G401.6 (cell line): ENCODE data around the gene TMOD3.
"Not testable (repeated sequence)": the region's sequence is repeated elsewhere in the genome, so short reads cannot be mapped to it uniquely, and the experiment has no call there.

Source experiments
- FAIRE-seq: peaks from 2 replicates; lab custom pipeline; 2012; peaks lifted over from hg19 to GRCh38; lab: Jason Lieb, UNC

Gene TMOD3

DNA sequence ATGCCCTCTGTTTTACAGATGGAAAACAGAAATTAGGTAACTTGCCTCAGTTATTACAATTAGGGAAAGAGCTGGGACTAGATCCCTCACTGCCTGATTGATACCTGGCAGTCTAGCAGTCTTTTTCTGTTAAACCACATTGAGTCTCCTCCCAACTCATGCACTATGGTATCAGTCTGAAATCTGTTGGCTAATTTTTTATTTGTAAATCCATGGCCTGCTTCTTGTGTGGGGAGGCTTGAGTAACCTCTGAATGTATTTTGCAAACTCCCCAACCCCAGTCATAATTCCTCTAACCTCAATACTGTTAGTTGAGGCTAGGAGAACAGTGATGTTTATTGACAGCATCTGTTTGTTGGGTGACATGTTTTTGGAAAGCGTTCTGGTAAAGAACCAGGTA is 35.9 kb downstream of the TMOD3 start:
- FAIRE-seq = no peak

DNA sequence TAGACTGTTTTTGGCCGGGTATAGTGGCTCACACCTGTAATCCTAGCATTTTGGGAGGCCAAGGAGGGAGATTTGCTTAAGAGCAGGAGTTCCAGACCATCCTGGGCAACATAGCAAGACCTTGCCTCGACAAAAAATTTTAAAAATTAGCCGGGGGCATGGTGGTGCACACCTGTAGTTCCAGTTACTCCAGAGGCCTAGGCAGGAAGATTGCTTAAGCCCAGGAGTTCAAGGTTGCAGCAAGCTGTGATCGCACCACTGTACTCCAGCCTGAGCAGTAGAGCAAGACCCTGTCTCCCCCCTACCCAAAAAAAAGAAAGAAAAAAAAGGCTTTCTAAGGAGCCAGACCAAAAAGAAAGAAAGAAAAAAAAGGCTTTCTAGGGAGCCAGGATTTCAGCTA is 36.7 kb downstream of the TMOD3 start:
- no peak for FAIRE-seq

DNA sequence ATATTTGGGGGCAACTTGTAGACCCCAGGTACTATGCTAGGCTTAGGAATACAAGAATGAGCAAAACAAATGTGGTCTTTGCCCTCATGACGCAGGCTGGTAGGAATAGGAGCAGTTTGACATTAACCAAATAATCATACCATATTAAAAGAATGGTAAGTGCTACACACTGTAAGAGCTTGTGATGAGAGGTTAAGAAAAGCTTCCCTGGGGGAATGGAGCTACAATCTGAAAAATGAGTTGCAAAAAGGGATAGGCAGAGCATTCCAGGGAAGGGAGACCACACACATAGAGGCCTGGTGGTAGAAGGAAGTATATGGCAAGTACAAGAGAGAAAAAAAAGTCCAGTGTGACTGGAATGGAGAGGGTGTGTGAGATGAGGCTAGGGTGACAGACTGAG is 37.3 kb downstream of the TMOD3 start:
- no peak for FAIRE-seq

DNA sequence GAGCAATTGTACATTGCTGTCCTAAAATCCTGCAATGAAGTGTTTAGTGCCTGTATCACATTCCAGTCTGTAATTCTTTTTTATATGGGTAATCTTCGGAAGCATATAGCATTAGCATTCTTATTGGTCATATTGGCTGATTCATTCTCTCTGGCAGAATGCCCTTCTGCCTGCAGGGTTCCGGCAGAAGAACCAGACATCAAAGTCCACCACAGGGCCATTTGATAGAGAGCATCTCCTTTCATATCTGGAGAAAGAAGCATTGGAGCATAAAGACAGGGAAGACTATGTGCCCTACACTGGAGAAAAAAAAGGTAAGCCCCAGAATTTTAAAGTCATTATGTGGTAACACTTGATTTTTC is 39.6 kb downstream of the TMOD3 start:
- no peak for FAIRE-seq

DNA sequence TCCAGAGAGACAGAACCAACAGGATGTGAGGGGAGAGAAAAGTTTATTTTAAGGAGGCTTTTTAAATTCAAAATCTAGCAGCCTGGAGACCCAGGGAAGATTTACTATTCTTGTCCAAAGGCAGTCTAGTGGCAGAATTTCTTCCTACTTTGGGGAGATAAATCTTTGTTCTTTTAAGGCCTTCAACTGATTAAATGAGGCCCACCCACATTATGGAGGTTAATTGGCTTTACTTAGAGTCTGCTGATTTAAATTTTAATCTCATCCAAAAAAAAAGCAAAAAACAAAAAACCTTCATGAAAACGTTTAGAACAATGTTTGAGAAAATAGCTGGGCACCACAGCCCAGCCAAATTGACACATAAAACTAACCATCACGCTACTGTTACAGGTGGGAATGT is 41.3 kb downstream of the TMOD3 start:
- FAIRE-seq = no peak

DNA sequence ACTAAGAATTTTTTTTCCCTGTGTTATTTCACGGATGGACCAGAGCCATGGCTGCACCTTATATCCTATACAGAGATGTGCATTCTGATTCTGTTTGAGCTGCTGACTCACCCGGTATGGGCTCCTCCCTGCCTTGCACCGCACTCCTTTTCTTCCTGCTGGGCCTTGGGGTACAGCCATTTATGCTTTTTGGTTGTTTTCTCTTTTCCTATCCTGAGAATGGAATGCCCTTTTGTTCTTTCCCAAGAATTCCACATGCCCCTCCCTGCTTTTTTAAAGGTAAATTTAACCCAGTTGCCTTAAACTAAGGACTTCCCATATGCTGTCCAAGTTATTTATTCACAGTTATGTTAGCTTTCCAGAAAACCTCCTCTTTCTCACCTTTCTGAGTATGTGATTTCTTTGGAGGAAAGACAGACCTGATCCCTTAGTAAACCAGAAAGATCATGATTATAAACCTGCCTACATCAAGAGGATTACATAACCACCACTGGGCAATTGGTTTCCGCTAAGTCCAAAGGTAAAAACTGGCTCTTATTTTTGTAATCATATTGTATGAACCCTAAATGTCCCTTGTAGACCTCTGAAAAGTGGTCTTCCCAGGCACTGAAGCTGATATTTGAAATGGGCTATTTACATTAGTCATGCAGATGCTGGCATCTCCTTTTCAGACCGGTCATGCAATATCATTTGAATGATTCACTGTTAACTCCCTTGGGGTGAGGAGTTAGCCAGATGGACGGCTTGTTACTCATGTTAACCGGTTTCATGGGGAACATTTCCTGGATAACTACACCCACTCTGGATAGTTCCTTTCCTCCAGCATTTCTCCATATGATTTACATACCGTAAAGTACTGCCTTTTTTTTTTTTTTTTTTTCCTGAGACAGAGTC is 45.5 kb downstream of the TMOD3 start:
- FAIRE-seq = no peak

DNA sequence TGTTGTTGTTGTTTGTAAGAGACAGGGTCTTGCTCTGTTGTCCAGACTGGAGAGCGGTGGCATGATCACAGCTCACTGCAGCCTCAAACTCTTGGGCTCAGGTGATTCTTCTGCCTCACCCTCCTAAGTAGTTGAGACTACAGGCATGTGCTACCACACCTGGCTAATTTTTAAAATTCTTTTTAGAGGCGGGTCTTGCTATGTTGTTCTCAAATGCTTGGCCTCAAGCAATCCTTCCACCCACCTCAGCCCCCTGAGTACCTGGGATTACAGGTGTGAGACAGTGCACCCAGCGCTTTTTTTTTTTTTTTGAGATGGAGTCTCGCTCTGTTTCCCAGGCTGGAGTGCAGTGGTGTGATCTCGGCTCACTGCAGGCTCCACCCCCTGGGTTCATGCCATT is 46.7 kb downstream of the TMOD3 start:
- no peak for FAIRE-seq

DNA sequence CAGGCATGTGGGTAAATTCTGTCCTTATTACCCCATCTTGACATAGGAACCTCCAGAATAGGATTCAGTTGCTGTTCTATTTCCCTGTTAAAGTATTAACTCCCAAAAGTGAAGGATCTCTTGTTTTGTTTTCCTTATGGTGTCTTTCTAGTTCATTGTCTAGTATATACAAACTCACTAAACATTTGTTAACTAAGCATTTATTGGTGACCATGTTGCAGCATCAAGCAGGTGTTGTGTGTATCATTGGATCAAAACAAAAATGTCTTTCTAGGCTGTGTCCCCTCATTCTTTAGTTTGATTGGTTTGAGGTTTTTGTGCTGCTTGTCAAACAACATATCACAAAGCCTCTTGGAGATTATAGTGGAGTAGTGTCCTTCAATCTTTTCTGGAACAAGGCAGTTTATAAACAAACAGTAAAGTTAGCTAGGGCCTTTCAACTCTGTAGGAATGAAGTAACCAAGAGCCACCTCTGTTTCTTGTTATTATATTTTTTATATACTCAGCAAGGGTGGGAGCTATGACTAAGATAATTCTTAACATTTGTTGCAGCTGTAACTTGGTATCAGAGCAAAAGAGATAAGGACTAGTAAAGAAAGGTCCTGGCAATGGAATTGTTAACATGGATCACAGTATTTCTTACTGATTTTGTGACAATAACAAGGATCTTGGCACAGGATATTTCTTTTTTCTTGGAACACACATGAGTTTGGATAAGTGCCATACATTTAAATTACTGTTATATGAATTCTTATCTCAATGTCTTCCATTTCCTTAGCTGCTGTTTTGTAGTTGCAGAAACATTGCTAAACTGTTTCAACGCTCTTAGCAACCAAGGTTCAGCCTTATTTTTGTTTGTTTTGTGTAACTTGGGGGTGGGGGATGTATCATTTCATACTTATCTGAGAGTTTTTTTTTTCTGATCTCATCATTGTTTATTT is 49.3 kb downstream of the TMOD3 start:
- no peak for FAIRE-seq

DNA sequence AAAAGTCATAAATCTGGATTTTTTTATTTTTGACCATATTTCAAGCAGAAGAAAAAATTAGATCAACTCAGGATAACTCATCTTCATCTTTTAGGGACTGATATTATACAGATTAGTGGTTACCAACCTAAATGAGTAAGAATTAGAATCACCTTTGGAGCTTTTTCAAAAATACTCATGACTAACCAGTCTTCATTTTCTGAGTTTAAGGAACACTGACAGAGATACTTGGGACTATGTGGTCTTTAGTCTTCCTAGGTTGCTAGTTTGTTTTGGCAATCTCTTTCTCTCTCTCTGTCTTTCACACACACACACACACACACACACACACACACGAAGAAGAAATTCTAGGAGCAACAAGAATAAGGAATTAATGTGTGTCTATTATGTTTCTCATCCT is 50.1 kb downstream of the TMOD3 start:
- no peak for FAIRE-seq

DNA sequence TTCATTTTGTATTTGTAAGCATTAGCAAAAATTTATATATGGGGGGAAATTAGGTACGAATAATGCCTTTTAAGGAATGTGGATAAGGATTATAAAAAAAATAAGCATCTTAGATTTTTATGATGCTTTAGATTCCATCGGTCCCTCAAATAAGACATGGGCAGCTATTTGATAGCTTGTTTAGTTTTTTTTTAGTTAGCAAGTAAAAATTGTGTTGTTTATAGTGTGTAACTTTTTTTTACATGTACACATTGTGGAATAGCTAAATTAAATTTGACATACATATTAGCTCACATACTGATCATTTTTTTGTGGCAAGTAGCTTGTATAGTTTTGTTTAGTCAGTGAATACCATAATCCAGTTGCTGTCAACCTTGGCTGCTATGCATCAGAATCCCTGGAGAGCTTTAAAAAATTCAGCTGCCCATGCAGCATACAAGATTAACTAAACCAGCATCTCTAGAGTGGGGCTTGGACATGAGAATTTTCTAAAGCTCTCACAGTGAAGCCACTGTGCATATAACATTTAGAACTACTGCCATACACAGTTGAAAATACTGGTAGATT is 53.9 kb downstream of the TMOD3 start:
- FAIRE-seq = no peak

DNA sequence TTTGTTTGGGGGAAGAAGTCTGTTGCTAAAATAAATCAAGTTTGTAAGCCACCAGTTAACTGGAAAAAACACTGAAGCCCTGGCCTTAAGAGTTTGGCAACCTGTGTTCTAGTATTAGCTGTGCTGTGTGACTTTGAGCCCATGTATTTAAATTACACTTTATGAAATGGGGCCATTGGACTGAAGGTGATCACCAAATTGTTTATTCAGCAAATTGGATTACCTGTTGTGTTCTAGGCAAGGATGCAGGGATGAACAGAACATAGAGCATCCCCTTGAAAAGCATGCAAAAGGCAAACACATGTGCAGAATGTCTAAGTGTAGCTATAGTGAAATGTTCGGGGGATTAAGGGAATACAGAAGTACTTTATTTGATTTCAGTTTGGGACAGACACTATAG is 54.6 kb downstream of the TMOD3 start:
- no peak for FAIRE-seq

DNA sequence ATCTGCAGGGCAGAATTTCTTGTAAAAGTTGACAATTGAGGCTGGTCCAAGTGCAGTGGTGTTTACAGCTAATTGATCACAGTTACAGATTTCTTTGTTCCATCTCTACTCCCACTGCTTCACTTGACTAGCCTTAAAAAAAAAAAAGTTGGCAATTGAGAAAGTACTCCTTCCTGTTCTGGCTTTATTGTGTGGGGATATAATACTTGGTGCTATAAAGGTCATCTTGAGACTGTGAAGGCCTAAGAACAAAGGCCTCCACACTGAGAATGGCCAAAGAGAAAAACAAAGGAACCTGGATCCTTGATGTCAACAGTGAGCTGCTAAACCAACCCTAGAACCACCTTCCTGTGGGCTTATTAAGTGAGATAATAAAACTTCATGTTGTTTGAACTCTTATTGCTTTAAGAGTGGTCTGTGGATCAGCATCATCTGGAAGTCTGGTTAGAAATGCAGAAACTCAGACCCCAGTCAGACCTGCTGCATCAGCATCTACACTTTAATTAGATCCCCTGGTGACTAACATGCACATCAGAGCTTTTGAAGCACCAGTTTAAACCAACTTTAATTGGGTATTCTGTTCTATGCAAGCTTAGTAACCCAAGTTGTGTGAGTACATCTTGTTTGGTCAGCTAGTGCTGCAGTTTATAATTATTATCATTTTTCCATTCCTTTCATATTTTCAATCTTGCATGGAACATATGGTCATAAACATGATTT is 55.2 kb downstream of the TMOD3 start:
- no peak for FAIRE-seq

DNA sequence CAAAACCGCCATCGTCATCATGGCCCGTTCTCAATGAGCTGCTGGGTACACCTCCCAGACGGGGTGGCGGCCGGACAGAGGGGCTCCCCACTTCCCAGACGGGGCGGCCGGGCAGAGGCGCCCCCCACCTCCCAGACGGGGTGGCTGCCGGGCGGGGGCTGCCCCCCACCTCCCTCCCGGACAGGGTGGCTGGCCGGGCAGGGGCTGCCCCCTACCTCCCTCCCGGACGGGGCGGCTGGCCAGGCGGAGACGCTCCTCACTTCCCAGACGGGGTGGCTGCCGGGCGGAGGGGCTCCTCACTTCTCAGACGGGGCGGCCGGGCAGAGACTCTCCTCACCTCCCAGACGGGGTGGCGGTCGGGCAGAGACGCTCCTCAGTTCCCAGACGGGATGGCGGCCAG is 56.3 kb downstream of the TMOD3 start:
- FAIRE-seq = not testable (repeated sequence)

DNA sequence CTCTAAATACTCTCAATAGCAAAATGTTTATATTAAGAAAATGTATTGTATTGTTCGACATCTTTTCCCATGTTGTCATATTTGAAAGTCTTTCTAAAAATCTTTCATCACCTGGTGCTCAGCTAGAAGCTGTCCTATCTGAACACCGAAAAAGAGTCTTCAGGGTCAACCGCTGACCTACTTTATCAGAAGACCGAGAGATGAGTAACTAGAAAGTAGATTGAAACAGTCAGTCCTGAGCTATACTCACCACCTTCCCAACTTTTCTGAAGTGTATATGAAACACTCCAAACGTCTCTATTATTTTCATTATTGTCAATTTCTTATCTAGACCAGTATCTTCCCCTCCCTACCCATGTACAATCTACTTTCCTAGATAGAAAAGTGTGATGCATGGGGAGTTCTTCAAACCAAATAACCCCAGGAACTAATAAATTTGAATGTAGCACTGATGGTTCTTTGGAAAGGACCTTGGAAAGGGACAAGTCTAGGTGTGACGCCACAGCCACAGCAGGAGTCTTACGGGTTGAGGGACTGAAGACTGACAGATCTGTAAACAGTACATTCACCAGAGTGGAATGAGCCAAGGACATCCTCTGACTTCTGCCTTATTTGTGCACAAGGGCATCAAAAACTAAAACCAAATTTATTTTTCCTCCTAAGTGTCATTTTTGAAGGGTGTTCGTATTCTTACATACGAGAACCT is 58.6 kb downstream of the TMOD3 start:
- FAIRE-seq = no peak

DNA sequence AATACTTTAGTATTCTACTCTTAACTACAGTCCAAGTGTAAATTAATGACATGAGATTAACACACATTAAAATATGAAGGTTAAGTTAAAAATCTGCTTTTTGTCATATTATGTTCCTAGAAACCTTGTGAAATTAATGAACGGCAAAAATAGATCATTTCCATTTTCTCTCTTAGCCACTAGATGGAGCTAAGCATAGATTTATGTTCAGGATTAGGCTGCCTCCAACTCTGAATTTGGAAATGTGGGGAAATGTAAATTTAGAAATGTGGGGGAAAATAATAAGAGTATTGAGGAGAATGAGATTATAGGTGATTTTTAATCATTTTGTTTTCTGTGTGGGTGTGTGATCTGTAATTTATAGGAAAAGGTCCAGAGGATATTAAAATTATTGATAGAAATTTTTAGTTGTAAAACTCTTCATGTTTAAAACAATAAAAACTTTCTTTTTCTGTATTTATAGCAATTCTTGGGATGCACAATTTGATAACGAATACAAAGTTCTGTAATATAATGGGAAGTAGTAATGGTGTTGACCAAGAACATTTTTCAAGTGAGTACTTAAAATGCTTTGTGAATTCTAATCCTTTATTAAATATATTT is 59.2 kb downstream of the TMOD3 start:
- FAIRE-seq = peak; percentile 94

DNA sequence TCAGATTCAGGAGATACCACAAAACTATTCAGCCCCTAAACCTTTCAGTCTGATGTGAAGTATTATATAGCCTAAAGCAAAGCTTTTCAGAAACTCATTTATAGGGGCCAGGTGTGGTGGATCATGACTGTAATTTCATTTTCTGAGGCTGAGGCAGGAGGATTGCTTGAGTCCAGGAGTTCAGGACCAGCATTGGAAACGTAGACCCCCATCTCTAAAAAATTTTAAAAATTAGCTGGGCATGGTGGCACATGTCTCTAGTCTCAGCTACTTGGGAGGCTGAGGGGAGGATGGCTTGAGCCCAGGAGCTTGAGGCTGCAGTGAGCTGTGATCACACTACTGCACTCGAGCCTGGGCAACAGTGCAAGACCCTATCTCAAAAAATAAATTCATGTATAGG is 60.0 kb downstream of the TMOD3 start:
- no peak for FAIRE-seq

DNA sequence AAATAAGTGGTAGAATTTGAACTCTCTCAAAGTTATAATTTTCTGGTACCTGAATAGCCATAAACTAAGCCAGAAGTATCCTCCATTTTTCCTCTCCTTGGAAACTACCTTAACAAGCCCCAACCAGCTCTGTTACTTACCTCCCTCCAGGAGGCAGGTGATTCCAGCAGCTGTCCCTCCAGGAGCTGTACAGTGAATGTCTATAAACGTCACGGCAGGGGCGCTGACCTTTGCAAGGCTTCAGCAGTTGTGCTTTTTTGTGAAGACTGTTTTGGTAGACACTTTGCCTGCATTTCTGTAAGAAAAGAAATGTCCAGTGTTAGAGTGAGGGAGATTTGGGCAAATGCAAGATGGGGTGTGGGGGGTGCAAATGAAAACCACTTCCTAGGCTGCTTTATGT is 75.0 kb downstream of the TMOD3 start:
- FAIRE-seq = no peak

DNA sequence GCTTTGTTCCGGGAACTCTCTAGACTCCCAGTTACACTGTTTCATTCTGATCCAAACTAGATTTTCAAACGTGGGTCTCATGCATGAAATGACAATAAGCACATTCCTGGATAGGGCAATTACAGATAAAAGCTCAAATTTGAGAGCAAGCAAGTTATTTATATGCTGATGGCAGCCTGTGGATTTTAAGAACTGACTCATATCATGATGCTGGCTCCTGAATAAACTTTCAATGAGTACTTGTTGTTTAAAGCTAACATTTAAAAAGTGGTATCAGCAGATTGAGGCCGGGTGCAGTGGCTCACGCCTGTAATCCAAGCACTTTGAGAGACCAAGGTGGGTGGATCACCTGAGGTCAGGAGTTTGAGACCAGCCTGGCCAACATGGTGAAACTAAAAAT is 75.5 kb downstream of the TMOD3 start:
- no peak for FAIRE-seq

DNA sequence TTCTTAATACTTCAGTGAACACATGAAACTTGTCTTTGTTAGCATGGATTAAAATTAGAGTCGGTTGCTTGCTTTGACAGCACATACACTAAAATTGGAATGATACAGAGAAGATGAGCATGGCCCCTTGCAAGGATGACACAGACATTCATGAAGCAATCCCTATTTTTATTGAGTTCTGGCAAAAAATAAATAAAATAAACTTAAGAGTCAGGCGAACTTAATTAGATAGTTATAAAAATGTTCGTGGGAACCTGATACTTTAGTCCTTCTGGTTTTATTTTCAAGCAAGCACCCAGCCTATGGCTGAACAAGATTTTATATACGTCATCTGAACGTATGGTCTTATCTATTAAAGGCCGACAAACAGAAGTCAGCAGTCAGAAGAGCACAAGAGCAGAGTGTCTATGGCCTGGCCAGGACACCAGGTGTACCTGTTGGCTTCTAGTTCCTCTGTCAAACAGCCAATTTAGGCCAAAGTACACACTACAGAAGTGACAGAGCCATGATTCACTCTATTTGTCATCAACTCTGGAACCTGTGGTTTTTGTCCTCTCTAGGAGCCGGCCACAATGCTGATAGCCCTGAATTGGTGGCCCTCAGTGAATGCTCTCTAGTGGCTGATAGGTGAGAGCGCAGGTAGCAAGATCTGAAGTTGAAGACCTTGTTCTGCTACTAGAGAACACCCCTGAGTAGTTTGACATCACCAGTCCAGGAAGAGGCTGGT is 77.8 kb downstream of the TMOD3 start:
- FAIRE-seq = no peak

DNA sequence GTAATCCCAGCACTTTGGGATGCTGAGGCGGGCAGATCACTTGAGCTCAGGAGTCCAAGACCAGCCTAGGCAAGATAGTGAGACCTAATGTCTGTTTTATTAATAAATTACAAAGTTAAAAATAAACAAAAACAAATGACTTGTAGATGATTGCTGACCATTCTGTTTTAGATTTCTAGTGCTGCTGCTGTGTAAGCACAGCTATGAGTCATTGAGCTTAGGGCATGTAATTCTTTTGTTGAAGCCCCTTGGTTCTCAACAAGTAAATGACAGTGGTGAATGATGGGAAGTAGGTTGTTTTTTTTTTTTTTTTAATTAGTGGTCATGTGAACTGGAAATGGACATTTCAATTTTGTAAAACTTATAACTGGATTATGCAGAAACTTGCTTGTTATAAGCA is 78.9 kb downstream of the TMOD3 start:
- FAIRE-seq = no peak

DNA sequence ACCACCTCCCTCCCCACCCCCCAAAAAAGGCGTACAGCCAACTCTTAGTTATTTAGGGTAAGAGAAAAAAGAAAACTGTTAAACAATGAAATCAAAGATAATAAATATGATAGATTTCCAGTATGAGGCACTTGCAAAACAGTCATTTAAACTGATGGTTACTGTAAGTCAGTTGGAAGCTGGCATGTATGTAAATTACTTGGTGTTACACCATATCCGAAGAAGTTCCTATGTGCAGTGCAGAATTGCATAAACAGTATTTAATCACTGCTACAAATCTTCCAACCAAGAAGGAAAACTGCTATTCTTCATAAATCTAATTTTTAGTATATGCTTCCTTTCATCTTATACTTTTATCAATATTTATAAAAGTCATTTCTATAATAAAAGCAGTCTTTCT is 80.1 kb downstream of the TMOD3 start:
- FAIRE-seq = no peak
